KMS-11 (cell line): ENCODE measurements around the gene ABCC4.
A peak's percentile ranks its signal among the peaks of the same experiment; 100 is the strongest.

Experiments
- H2AFZ ChIP-seq: fragments of 200-600 bp; sonication (generic); 2 replicates; pipeline ENCODE4 v1.6.1; 2016; ENCODE audit warnings: antibody characterized with exemption, mixed run types, low read depth
- H3K27ac ChIP-seq: fragments of 200-600 bp; sonication (generic); 2 replicates; pipeline ENCODE4 v1.6.1; 2016; ENCODE audit warnings: mild to moderate bottlenecking, mixed run types
- H3K27me3 ChIP-seq: fragments of 200-600 bp; sonication (generic); 2 replicates; pipeline ENCODE4 v1.6.1; 2017; ENCODE audit warnings: mild to moderate bottlenecking, low read depth, mixed run types, moderate library complexity; ENCODE audit not compliant: insufficient read depth
- H3K36me3 ChIP-seq: fragments of 200-600 bp; sonication (generic); 2 replicates; pipeline ENCODE4 v1.6.1; 2017; ENCODE audit warnings: mild to moderate bottlenecking, mixed run types; ENCODE audit not compliant: insufficient read depth
- H3K4me1 ChIP-seq: fragments of 200-600 bp; sonication (generic); 2 replicates; pipeline ENCODE4 v1.6.1; 2016; ENCODE audit warnings: mild to moderate bottlenecking, low read depth, mixed run types; ENCODE audit not compliant: poor library complexity, severe bottlenecking
- H3K4me2 ChIP-seq: fragments of 200-600 bp; sonication (generic); 2 replicates; pipeline ENCODE4 v1.7.0; 2016; ENCODE audit warnings: mild to moderate bottlenecking, mixed run types
- H3K4me3 ChIP-seq: fragments of 200-600 bp; sonication (generic); IDR thresholded peaks from 2 replicates; pipeline ENCODE4 v1.6.1; 2017; ENCODE audit warnings: low read depth, low read length, mixed read lengths; ENCODE audit not compliant: insufficient read depth
- H3K79me2 ChIP-seq: fragments of 200-600 bp; sonication (generic); 2 replicates; pipeline ENCODE4 v1.6.1; 2016; ENCODE audit warnings: low read depth, mixed run types; ENCODE audit not compliant: insufficient read depth
- H3K9ac ChIP-seq: fragments of 200-600 bp; sonication (generic); 2 replicates; pipeline ENCODE4 v1.6.1; 2016; ENCODE audit warnings: mild to moderate bottlenecking, mixed run types
- H4K20me1 ChIP-seq: fragments of 200-600 bp; sonication (generic); 2 replicates; pipeline ENCODE4 v1.6.1; 2016; ENCODE audit warnings: mild to moderate bottlenecking, mixed run types; ENCODE audit not compliant: insufficient read depth
- TF ChIP-seq, protein P1 (sequence below): fragments of 200-600 bp; sonication (generic); conservative IDR thresholded peaks from 2 replicates; pipeline ENCODE4 v1.6.1; 2017; ENCODE audit warnings: low read depth, mild to moderate bottlenecking, antibody characterized with exemption, low read length, moderate library complexity, mixed read lengths

ABCC4 gene

DNA sequence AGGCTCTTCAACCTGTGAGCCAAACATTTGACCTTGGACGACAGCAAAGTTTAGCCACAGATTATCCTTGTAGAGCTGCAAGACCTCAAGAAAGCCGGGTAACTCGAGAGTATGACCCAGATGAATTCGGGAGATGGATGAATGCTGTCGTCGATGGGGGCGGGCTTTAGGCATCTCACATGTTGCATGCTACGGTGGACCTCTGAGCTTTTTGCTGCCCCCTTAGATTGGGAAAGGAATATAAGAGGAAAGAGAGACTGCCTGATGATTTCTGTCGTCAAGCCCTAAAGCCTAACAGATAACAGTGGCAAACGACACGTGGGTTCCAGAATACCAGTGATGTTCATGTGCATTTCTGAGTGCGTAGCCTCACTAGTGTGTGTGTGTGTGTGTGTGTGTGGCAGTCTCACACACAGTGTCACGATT lies 730 bp upstream of the ABCC4 start:
- H3K27ac ChIP-seq = peak overlapping the region; percentile 72
- TF ChIP-seq, protein P1, sequence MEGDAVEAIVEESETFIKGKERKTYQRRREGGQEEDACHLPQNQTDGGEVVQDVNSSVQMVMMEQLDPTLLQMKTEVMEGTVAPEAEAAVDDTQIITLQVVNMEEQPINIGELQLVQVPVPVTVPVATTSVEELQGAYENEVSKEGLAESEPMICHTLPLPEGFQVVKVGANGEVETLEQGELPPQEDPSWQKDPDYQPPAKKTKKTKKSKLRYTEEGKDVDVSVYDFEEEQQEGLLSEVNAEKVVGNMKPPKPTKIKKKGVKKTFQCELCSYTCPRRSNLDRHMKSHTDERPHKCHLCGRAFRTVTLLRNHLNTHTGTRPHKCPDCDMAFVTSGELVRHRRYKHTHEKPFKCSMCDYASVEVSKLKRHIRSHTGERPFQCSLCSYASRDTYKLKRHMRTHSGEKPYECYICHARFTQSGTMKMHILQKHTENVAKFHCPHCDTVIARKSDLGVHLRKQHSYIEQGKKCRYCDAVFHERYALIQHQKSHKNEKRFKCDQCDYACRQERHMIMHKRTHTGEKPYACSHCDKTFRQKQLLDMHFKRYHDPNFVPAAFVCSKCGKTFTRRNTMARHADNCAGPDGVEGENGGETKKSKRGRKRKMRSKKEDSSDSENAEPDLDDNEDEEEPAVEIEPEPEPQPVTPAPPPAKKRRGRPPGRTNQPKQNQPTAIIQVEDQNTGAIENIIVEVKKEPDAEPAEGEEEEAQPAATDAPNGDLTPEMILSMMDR = no peak
- H4K20me1 ChIP-seq = no peaks in the 10 kb centered on the region
- peaks cover 11% of the 10 kb centered on the region for H3K4me1 ChIP-seq
- no peaks in the 10 kb centered on the region for H3K36me3 ChIP-seq
- H3K9ac ChIP-seq = peak overlapping the region; percentile 88
- H3K79me2 ChIP-seq = no peaks in the 10 kb centered on the region; the same call in 1 of the 2 replicates
- peak overlapping the region; percentile 80 for H2AFZ ChIP-seq
- no peak overlapping the region for H3K4me3 ChIP-seq
- no peaks in the 10 kb centered on the region for H3K27me3 ChIP-seq
- H3K4me2 ChIP-seq = peak overlapping the region; percentile 41

DNA sequence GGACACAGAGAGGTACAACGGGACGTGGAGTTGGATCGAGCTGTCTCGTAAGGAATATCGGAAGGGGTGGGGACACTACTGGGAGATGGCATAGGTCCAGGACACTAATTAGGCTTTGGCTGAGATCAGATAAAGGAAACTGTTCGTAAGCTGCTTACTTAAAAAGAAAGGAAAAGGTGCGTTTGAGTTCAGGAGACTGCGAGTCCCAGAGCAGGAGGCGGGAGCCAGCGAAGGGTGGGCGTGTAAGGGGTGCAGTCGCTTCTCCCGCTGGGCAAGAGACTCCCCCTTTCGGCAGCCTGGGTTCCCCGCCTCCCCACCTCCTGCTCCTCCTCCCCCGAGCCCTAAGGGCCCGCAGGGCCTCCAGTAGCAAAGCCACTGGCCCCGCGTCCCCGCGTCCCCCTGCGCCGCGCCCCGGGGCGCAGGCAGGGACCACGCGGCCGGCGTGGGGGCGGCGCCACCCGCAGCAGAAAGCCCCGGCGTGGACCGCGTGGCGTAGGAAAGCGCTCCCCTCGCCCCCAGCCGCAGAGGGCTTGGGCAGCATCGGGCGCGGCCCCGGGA lies 547 bp downstream of the ABCC4 start:
- Histone ChIP-seq H3K79me2 (no peaks in the 10 kb centered on the region; the same call in 1 of the 2 replicates), H2AFZ (peak overlapping the region; percentile 64), H3K27ac (peak overlapping the region; percentile 72), H3K4me3 (no peak overlapping the region), H3K27me3 (no peaks in the 10 kb centered on the region), H3K36me3 (no peaks in the 10 kb centered on the region), H3K9ac (peak overlapping the region; percentile 88), H3K4me2 (peak overlapping the region; percentile 57), H3K4me1 (peaks cover 11% of the 10 kb centered on the region), H4K20me1 (no peaks in the 10 kb centered on the region)
- TF ChIP-seq, protein P1 = no peak

DNA sequence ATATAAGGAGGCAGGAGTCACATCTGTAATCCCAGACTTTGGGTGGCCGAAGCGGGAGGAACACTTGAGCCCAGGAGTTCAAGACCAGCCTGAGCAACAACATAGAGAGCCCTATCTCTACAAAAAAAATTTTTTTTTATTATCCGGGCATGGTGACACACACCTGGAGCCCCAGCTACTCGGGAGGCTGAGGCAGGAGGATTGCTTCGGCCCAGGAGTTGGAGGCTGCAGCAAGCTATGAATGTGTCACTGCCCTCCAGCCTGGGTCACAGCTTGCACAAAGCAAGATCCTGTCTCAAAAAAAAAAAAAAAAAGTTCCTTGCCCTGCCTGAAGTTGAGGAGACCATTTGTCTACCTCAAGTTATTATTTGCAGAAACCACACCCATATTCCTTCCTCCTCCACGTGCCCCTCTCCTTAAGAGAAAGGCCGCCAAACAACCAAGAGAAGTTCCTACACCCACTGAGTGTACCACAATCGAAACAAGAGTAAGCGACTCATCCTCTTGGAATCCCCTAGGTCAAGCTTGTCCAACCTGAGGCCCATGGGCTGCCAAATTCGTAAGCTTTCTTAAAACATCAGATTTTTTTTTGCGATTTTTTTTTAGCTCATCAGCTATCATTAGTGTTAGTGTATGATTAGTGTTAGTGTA lies 2.2 kb downstream of the ABCC4 start:
- TF ChIP-seq, protein P1 = no peak
- Histone ChIP-seq H4K20me1 (no peaks in the 10 kb centered on the region), H3K27me3 (no peaks in the 10 kb centered on the region), H3K9ac (no peak overlapping the region), H3K27ac (no peak overlapping the region), H3K79me2 (peaks cover 6% of the 10 kb centered on the region; the same call in 1 of the 2 replicates), H3K4me3 (no peak overlapping the region), H2AFZ (no peak overlapping the region), H3K4me2 (no peak overlapping the region; the same call in 1 of the 2 replicates), H3K36me3 (no peaks in the 10 kb centered on the region), H3K4me1 (peaks cover 19% of the 10 kb centered on the region)

DNA sequence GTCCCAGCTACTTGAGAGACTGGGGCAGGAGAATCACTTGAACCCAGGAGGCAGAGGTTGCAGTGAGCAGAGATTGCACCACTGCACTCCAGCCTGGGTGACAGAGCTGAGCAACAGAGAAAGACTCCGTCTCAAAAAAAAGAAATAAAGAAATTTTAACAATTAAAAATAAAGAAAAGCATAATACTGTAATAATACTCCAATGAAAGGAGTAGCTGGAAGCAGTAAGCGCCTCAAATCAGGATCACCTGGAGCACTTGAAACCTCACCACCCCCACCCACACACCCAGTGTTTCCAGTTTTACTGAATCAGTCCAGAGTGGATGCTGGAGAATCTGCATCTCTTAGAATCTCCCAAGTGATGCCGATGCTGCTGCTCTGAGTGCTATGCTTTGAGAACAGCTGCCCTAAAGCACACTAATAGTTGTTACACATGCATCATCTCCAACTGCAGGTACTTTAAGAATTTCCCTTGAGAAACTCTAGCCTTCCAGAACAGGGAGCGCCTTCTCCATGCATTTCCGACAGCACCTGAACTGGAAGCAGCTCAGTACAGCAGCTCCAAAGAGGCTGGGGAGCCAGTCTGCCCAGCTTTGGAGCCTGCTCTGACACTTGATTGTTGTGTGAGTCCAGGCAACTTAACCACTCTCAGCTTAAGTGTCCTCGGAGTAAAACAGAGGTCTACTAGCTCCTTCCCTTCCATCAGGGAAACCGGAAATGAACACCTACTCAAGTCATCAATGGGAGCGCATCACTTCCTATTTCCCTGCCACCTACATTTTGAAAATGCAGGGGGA lies 2.9 kb downstream of the ABCC4 start:
- Histone ChIP-seq H3K27ac (no peak overlapping the region), H4K20me1 (no peaks in the 10 kb centered on the region), H3K9ac (no peak overlapping the region), H2AFZ (no peak overlapping the region), H3K36me3 (no peaks in the 10 kb centered on the region), H3K27me3 (no peaks in the 10 kb centered on the region), H3K79me2 (peaks cover 6% of the 10 kb centered on the region; the same call in 1 of the 2 replicates), H3K4me3 (no peak overlapping the region), H3K4me1 (peaks cover 19% of the 10 kb centered on the region), H3K4me2 (no peak overlapping the region)
- TF ChIP-seq, protein P1 = no peak
